Hair follicle dermal papilla cell (primary cell): ENCODE results near the gene IFT88. TPM values are rescaled to one million over a fixed set of nuclear protein-coding genes. Genes with fewer than 3 reads are reported as not detected.

Source experiments
- small RNA-seq: library from RNA; depleted of rRNA; stranded (forward); fragments of <200 nt; gene quantifications from one replicate; pipeline ENCODE3, GENCODE V24; 2012
- total RNA-seq: library from RNA; depleted of rRNA; stranded (reverse); fragments of >200 nt; gene quantifications from 2 replicates; pipeline ENCODE4 v1.2.3, GENCODE V29; 2012

Gene IFT88
- 15.6 and 15.7 TPM in 2 replicates for total RNA-seq

GRCh38 chr13:20566898-20567874, at the start of gene IFT88:
Gene IFT88 (plus strand): TSS chr13:20567157. CDS start chr13:20574386, 7,229 bp downstream.

GRCh38 chr13:20525601-20526544, 41.1 kb upstream of the IFT88 start, which contains the start of gene CRYL1:
Gene CRYL1 (minus strand): TSS chr13:20525857. CDS start chr13:20525794, 63 bp downstream.

GRCh38 chr13:20702915-20703779, 136.2 kb downstream of the IFT88 start, which contains the start of gene IL17D:
Gene IL17D (plus strand): TSS chr13:20703699. CDS start chr13:20704002, 303 bp downstream.

Small RNA genes lying within 50 kb of the gene (small RNA-seq; reads per million reads assigned to genes)
- 0.66 reads per million, percentile 6 among the genes with 10 or more reads in this experiment for gene RNU2-7P

Other genes with a start within 250 kb of the IFT88 start
- gene CRYL1, start 41.3 kb upstream of the IFT88 start, total RNA-seq = 10.8 and 18.0 TPM in 2 replicates
- gene IL17D, start 136.5 kb downstream of the IFT88 start, total RNA-seq = 0.16 and 0.24 TPM in 2 replicates
- 5.0 and 8.1 TPM in 2 replicates for gene EEF1AKMT1, start 206.8 kb downstream of the IFT88 start, total RNA-seq